HG02973 (cell line): Measurements from ENCODE around the gene HNRNPC.
"Not testable (repeated sequence)": the region's sequence is repeated elsewhere in the genome, so short reads cannot be mapped to it uniquely, and the experiment has no call there.

Source experiments
- ATAC-seq: cut with Tn5 transposase; IDR thresholded peaks from one replicate; pipeline ENCODE4 v1.9.1; 2021; ENCODE audit warnings: moderate library complexity; ENCODE audit not compliant: unreplicated experiment

HNRNPC gene

DNA sequence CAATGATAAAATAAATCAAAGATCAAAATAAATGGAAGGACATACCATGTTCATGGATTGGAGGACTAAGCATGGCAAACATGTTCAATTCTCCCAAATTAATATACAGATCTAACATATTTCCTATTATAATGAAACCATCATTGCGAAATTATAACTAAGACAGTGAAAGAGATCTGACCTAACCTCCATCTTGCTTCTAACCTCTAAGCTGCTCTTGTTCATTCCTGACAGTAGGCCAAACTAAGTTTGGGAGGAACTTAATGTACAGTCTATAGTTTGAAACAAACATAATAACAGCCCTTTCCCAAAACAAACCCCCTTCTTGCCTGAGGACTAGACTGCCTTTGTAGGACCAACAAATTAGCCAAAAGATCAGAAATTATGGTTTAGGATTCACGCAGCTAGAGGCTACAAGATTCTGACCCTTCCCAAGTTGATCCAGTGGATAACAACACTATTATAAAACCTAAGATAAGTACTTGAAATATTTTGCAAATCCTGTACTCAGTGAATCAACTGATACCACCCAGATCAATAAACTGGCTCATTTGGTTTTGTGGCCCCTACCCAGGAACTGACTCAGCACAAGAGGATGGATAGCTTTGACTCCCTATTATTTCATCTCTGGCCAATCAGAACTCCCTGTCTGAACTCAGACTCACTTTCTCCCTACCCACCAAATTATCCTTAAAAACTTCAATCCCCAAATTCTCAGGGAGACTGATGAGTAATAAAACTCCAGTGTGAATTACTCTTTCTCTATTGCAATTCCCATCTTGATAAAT lies 71.6 kb downstream of the HNRNPC start:
- no peak for ATAC-seq

DNA sequence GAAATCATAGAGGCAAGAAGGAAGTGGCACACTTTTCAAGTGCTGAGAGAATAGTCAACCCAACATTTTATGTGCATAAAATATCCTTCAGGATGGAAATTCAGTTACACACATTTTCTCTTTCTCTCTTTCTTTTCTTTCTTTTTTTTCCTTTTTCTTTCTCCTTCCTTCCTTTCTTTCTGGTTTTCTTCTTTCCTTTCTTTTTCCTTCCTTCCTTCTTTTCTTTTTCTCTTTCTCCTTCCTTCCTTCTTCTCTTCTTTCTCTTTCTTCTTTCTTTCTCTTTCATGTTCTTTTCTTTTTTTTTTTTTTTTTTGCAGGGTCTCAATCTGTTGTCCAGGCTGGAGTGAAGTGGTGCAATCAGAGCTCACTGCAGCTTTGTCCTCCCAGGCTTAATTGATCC lies 74.6 kb downstream of the HNRNPC start:
- ATAC-seq = no peak

DNA sequence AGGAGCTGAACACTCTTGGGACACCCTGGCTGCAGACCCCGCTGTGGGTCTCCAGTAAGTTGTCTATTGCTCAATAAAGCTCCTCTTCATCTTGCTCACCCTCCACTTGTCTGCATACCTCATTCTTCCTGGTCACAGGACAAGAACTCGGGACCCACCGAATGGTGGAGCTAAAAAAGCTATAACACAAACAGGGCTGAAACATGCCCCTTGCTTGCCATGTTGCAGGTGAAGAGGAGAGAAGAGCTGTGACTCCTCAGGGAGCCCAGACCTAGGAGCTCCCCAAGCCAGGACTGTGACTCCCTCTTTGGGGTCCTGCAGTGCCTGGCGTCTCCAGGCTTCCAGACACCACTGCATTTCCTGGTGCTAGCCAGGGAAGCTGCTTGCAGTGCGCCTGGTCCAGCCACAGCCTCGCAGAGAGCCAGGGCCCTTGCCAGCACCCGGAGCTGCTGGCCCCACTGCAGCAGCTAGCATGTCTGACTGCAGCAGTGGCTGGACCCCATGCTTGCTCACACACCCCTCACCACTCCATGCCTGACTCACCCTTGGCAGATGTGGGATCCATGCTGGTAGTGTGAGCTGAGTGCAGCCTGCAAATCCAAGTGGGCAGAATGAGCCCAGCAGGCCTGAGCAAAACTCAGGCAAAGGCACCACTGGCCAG lies 76.2 kb downstream of the HNRNPC start:
- ATAC-seq = no peak

DNA sequence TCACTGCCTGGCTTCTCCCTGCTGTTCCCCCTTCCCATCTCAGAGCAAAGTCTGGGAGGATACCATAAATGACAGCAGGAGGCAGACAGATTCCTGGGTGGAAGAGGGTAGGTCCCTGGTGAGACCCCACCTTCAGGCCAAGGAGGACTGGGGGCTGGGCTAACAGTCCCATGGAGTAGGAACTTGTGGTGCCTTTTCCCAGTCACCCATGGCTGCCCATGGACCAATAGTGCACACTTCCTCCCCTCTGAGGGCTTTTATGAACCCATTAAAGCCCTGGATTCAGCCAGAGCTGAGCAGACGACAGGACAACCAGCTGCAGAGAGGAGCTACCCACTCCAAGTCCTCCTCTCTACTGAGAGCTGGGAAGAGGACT lies 76.8 kb downstream of the HNRNPC start:
- ATAC-seq = no peak

DNA sequence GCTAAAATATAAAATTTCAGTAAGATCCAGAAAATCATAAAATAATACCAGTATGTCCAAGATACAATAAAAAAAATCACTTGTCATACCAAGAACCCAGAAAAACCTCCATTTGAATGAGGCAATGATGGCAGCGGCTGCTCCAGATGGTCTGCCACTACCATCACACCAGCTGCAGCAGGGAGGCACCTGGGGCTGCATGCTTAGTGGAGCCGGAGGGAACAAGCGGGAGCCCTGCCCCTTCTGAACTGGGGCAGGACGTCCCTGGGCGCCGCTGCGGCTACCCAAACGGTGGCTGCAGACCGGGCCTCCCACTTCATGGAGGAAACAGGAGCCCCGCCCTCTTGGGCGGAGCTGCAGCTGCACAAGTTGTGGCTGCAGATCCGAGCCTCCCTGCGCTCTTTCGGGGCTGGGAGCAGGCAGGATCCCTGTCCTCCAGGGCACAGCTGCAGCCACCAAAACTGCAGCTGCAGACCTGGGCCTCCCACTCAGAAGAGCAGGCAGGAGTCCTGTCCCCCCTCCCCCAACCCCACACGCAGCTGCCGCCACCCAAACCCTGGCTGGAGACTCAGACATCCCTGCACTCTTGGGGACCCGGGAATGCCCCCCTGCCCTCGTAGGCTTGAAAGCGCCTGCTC lies 77.3 kb downstream of the HNRNPC start:
- peak; percentile 68 for ATAC-seq

DNA sequence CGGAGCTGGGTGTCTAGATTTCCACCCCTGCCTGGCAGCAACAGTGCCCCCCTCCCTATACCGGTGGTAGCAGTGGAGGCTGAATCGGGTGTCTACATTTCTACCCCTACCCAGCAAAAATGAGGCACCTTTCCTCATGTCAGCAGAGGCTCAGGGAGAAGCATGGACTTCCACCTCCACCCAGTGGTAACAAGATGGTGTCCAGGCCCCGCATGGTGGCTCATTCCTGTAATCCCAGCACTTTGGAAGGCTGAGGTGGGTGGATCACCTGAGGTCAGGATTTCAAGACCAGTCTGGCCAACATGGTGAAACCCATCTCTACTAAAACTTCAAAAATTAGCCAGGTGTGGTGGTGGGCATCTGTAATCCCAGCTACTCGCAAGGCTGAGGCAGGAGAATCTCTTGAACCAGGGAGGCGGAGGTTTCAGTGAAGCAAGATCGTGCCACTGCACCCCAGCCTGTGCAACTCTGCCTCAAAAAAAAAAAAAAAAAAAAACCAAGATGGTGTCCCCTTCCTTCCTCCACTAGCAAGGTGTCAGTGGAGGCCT lies 77.9 kb downstream of the HNRNPC start:
- no peak for ATAC-seq

DNA sequence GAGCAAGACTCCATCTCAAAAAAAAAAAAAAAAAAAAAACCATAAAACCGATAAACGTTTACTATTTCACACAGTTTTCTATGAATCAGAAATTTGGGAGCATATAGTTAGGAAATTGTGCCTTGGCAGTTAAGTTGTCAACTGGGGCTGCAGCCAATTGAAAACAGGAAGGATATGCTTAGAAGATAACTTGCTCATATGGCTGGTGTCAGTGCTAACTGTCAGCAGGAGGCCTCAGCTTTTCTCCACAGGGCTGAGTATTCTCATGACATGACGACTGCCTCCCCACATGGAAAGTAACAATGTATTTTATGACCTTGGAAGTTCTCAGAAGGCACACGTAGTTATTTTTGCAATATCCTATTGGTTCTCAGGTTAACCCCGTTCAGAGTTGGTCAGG lies 83.8 kb downstream of the HNRNPC start:
- ATAC-seq = no peak

DNA sequence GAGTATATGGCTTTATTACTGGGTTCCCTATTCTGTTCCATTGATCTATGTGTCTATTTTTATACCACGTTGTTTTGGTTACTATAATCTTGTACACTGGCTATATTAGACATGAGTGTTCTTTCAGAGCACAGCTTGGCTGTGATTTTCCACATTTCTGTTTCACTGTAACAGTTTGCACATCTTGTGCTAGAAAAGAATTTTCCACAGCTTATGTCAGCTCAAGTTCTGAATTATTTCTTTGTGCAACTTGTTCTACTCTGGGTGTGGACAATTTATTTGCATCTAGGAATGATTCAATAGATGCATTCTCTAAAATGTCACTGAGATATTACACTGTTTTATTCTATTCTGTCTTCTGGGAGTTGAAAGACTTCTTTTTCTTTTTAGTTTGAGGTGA lies 85.0 kb downstream of the HNRNPC start:
- no peak for ATAC-seq

DNA sequence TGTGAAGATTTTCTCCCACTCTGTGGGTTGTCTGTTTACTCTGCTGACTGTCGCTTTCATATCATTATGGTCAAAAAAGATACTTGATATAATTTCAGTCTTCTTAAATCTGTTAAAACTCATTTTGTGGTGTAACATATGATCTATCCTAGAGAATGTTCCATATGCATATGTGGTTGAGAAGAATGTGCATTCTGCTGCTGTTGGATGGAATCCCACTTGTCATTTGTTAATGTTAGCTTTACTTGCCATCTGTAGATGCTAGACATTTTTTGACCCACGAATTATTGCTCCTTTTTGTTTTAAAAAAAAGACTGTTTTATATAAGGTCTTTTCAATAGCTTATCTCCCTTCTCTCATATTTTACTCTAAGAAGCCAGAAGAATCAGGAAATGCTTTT lies 87.1 kb downstream of the HNRNPC start:
- no peak for ATAC-seq

DNA sequence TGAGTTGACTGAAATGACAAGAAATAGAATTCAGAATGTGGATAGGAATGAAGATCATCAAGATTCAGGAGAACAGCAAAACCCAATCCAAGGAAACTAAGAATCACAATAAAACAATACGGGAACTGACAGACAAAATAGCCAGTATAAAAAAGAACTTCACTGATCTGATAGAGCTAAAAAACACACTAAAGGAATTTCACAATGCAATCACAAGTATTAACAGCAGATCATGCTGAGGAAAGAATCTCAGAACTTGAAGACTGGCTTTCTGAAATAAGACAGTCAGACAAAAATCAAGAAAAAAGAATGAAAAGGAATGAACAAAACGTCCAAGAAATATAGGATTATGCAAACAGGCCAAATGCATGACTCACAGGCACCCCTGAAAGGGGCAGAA lies 98.1 kb downstream of the HNRNPC start:
- no peak for ATAC-seq

DNA sequence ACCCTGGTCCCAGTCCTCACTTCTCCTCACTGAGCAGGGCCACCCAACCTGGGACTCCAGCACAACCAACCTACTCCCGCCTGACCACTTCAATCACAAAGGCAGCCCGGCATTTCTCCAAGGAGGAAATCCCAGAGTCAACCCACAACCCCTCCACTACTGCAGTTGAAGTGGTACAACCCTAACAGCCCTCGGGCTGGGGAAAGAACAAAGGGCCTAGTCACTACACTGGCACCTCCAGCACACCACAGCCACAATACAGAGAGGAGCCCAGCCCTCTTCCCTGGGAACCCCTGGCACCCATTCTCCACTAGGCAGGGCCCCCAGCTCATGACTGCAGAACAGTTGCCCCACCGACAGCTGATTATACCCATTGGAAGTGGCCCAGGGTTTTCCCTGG lies 99.7 kb downstream of the HNRNPC start:
- no peak for ATAC-seq

DNA sequence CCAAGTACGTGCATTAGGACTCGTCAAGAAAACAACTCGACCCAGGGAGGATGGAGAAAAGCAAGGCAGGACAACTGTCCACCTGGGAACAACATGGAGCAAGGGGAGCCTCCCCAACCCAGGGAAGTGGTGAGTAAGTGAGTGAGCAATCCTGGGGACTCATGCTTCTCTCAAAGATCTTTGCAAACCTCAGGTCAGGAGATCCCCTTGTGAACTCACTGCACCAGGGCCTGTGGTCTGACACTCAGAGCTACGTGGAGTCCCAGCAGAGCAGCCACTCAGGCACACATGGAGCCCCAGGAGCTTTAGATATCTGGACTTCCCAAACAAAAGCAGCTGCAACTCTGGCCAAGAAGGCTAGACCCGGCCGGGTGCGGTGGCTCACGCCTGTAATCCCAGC lies 101.2 kb downstream of the HNRNPC start:
- no peak for ATAC-seq

DNA sequence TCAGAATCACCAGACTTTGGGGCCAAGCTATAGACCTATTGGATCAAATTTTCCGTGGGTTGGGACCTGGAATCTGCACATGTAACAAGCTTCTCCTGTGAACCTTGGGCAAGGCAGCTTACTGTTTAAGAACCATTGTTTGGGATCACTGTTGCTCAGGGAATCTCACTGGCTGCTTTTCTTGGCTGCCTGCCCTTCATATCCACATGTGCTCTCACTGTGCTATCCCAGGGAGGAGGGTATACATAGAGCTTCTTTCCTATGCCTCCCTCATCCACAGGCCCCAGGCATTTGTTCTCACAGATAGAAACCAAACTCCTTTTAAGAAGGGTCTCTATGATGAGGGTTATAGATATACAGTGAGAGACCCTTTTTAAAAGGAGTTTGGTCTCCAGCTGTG lies 103.6 kb downstream of the HNRNPC start:
- ATAC-seq = not testable (repeated sequence)

DNA sequence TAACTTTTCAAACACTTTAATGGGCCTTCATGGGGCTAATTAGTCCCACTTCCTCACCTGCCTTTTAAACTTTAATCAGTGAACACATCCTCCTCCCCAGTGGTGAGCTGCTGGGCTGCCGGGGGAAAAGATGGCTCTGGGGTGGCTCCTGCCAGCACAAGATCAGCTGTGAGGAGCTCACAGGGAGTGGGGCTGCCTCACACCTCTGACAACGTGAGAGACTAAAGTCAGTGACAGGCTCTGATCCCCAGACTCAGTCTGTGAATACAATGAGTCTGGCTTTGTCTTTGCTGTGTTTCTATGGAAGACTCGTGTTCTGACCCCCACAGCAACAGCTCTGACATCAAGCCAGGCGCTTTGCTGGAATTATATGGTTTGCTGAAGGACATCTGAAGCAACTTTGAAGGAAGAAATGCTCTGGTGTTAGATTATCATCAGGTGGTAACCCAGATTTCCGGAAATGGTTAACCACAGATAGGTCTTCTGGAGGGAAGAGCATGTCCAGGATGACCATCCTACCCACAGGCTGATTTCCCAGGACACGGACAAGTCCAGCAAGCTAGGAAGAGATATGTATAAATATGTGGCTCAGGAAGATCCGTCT lies 104.1 kb downstream of the HNRNPC start:
- ATAC-seq = not testable (repeated sequence)

DNA sequence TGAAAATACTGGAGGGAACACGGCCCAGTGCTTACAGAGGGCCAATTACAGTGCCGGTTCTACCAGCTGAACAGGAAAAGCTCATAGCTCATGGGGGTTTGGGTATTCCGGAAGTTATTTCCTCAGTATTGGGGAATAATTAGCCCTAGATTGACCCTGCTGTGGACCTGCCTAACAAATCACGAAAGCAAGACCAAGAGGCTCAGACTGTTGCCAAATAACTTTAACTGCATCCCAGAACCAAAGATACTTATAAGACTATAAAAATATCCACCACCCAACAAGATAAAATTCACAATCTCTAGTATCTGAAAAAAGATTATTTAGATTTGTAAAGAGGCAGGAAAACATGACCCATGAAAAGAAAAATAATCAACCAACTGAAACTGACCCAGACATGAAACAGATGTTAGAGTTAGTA lies 105.4 kb downstream of the HNRNPC start:
- no peak for ATAC-seq

DNA sequence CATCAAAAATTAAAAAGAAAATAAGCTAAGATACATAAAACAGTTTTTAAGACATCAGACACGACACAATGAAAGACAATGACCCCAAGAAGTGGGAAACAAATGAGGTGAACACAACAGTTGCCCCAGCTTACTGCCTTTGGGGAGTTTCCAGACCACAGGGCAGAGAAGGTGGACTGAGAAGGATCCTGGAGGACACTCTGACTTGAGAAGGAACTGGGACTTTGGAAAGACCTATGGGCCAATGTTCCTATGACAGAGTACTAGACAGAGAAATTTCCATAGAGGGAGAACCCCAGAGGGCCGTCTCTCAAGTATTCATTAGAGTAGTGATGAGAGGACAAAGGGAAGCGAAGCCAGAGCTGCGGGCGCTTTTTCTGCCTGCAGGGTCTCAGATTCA lies 107.2 kb downstream of the HNRNPC start:
- no peak for ATAC-seq

DNA sequence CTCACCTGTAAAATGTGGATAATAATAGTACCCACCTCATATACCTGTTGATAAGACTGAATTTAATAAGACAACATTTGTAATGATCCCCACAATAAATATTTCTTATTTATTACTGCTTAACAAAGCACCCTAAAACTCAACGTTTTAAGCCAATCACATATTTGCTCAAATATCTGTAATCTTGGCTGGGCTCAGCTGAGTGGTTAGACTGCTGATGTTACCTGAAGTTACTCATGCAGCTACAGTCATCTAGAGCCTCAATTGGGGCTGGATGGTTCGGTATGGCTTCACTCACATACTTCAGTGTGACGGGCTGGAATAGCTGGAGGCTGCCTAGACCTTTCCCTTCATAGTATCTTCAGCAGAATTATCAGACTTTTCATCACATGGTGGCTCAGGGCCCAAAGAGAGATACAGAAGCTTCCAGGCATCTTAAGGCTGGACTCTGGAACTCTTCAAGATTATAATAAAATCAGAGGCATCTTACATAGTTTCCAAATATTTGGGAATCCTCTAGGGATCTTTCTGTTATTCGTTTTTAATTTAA lies 109.1 kb downstream of the HNRNPC start:
- ATAC-seq = no peak
